HG03442 (cell line): ENCODE measurements around the gene MCF2.
"Not testable (repeated sequence)": the region's sequence is repeated elsewhere in the genome, so short reads cannot be mapped to it uniquely, and the experiment has no call there.

Experiments used
- ATAC-seq: cut with Tn5 transposase; IDR thresholded peaks from one replicate; pipeline ENCODE4 v1.9.1; 2021; ENCODE audit warnings: mild to moderate bottlenecking, moderate library complexity; ENCODE audit not compliant: unreplicated experiment

MCF2 gene, protein sequence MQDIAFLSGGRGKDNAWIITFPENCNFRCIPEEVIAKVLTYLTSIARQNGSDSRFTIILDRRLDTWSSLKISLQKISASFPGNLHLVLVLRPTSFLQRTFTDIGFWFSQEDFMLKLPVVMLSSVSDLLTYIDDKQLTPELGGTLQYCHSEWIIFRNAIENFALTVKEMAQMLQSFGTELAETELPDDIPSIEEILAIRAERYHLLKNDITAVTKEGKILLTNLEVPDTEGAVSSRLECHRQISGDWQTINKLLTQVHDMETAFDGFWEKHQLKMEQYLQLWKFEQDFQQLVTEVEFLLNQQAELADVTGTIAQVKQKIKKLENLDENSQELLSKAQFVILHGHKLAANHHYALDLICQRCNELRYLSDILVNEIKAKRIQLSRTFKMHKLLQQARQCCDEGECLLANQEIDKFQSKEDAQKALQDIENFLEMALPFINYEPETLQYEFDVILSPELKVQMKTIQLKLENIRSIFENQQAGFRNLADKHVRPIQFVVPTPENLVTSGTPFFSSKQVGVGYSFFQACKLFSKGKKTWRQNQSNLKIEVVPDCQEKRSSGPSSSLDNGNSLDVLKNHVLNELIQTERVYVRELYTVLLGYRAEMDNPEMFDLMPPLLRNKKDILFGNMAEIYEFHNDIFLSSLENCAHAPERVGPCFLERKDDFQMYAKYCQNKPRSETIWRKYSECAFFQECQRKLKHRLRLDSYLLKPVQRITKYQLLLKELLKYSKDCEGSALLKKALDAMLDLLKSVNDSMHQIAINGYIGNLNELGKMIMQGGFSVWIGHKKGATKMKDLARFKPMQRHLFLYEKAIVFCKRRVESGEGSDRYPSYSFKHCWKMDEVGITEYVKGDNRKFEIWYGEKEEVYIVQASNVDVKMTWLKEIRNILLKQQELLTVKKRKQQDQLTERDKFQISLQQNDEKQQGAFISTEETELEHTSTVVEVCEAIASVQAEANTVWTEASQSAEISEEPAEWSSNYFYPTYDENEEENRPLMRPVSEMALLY

DNA sequence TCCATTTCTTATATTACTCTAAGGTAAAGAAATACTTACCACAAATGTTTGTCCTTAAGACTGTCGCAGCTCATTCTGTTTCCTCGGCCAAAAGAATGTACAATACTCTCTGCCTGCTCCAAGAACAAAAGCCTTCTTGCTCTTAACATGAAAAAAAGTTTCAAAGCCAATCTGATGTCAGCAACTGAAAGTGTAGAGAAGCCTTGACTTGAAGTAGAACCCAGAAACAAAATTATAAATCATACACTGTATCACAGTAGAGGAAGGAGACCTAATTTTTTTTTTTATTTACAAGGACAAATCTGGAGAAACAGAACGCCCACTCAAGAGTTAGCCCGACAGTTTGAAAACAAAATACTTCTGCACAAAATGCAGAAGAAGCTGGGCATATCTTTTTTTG lies at the start of gene MCF2:
TSS of gene MCF2 (minus strand) at position 101 of the 400 bp plus-strand sequence. CDS start 56,423 bp downstream, outside the sequence.
- ATAC-seq = no peak

DNA sequence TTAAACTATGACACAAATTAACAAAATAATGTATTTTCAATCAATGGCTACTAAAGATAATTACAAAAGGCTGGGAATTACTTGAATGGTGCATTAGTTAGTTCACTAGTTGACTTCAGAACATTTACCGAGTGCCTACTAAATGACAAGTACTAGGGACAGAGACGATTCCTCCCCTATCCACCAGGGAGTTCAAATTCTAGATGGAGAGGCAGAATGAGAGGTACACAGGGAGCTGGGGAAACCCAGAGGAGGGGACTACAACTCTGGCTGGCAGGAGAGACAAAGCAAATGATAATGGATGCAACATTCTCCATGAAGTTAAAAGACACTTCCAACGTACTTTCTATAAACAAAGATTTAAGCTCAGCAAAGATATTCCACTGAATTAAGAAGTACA lies 43.1 kb upstream of the MCF2 start:
- ATAC-seq = no peak

DNA sequence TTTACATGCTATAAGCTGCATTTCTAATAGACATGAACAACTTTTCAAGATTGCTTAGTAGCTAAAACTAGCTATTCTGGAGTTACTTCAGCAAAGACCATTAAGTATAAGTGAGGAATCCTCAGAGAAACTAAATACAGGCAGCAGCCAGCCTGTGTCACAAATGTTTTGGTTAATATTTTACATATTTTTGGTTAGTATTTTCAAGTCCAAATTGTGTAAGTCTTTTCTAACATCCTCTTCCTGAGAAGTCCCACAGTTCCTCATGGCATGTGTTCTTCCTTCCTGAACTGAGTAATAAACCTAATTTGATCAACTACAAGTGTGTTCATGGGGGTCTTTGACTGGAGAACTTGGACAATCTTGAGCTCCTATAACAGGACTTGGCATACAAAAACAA lies 42.4 kb upstream of the MCF2 start:
- no peak for ATAC-seq

DNA sequence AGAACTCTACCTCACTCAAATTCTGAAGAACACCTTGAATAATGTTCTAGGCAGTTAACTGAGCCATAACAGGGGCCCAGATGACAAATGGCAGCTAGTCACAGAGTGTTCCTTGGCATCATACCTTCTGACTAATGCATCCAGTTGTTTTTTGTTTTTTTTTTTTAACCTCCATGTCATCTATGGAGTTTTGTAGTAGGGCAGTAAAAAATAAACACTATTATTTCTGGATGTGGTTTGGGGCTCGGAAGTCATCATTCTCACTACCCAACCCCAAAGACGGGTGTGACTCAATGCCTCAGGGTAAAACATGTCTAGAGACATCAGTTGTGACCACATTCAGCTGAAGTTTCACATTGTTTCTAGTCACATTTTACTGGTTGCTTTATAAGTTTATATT lies 31.2 kb upstream of the MCF2 start:
- ATAC-seq = peak; percentile 98

DNA sequence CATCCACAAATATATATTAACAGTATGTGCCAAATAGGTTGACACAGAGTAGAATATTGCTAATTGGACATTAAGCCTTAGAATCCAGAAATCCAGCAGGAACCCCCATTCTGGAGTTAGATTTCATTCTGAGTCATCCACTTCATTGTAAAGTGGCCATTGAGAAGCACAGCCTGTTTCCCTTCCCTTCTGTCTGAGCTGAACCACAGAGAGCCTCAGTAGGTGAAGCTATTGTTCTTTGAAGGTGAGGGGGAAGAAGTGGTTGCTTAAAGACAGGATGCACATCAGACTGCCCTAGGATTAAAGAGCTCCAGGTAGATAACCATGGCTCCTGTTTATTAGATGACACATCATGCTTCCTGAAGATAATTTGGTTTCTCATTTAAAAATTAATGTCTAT lies 30.6 kb upstream of the MCF2 start:
- ATAC-seq = peak; percentile 55

DNA sequence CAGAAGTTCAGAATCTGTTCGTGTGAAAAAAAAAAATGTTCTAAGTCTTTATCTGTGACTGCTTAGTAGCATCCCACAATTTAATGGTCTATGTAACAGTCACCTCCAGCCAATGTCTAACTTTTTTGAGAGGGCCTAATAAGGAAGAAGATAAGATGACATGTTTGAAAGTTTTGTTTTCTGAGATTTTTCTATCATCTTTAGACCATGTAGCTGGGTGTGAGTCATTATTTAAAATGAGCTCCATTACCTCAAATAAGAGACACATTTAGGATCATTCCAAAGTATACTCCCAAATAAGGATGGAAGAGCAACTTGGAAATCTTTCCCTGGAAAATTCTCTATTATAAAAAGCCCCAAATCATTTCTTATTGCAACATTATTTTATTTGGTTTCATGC lies 28.2 kb upstream of the MCF2 start:
- no peak for ATAC-seq

DNA sequence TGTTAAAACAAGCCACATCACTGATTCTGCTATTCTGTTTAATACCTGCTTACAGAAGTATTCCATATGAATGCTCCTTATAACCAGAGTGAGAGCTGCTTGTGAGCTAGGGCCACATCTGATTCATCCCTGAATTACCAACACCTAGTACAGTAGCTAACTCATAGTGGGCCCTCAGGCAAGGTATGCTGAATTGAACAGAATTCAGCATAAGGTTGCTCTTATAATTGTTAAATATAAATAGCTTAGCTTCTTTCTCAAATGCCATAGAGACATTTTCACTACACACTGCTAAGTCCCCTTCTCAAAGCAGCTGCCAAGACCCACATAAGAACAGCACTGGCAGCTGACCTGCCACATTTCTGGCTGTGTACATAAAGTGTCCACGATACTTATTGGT lies 27.0 kb upstream of the MCF2 start:
- no peak for ATAC-seq

DNA sequence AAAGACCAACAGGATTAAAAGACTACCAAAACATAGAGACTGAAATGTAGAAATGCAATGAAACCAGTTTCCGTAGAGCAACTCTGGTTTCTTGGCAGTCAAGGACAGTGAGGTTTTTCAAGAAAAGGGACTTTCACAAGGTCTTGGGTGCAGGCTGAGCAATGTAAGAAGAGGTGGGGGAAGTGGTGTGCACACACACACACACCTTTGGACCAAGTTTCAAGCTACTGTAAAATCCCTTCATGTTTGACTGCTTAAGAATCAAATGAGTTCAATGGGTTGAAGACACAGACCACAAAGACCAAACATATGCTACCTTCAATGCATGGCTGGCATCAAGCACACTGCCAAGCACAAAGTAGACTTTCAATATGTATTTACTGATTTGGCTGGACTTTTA lies 17.8 kb upstream of the MCF2 start:
- peak; percentile 93 for ATAC-seq

DNA sequence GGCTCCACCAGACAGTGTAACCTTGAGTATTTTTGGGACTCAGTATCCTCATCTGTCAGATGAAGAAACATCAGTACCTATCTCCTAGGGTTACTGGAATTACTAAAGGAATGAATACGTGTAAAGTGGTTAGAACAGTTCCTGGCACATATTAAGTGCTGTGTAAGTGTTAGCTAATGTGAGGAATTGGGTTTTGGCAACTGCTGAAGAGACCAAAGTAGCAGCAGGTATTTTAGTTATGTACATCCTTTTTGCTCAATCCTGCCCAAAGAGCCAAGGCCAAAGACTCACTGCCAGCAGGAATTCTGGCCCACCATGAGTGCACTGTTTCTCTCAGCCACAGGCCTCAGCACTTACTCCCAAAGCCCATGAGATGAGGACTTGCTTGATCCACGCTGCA lies 16.7 kb upstream of the MCF2 start:
- no peak for ATAC-seq

DNA sequence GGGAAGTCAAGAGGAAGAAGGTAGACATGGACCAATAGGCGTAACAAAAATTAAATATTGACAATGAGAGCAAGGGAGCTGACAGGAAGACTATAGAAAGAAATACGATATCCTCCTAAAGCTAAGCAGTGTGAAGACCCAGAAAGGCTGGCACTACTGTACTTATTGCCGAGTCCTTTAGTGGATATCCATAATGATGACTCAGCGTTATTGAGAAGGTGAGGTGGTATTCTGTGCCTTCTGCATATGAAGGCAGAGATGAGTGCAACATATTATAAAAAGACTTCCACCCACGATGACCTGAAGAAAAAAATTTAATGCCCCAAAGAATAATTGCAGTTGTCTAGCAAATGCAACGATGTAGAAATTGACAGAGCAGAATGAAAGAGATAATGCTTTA lies 13.0 kb upstream of the MCF2 start:
- ATAC-seq = no peak

DNA sequence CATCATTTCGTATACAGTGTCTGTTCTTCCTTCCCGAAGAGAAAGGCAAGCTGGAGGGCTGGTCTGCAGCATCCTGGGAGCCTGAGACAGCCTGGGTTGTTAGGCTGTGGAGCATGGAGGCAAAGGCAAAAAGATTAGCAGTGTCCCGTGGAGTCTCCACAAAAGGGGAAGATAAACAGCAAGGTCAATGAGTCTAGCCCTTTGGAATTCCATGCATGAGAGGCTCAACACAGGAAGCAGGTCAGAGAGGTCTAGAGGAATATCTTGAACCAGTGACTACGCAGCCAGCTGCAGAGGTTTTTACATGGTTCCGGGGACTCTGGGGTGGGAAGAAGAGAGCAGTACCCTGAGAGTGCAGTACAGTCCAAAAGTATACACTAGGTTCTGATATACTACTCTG lies 12.2 kb upstream of the MCF2 start:
- no peak for ATAC-seq

DNA sequence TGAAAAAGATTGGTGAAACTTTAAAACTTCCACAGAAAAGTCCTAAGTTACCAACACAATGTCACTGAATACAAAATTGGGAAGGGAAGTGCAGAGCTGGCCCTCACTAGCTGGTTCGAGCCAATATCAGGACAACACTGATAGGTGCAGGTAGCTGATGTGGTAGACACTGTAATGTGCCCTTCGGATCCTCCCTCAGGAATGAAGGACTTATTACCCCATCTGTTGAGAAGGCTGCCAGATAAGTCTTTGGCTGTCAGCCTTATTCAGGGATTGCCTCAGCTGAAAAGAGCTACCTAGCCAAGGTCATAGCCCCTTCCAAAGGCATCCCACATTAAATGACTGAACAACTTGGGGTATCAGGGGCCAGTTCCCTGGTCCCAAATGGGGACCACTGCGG lies 5.3 kb downstream of the MCF2 start:
- no peak for ATAC-seq

DNA sequence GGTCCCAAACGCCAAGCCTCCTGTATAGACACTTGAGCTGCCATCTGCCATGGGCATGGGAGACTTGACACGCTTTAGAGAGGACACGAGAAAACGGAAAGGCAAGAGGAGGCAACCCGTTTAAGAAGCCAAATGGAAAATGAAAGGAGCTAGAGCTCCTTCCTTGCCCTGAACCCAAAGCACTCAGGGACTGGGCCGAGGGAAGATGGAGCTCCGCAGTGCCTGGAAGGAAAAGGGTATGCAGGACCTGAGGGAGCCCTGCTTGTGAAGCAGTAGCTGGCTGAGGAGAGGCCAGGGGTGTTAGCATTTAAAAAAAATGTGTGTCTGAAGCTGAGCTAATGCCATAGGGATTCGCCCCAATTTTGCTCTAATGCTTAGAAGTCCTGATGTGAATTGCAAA lies 15.1 kb downstream of the MCF2 start:
- no peak for ATAC-seq

DNA sequence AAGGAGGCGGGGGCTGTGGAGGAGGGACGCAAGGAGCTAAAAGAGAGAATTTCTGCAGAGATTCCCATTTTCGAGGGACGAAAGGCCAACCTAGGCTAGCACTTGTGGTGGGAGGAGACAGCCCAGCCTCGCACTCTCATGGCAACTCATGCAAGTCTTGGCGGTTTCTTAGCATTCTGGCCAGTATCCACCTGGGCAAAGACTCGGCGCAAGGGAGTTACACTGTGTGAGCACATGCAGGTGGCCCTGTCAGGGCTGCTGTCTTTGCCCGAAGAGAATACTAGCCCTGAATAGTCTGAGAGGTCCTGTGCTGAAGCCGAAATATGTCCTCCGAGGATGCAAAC lies 15.5 kb downstream of the MCF2 start:
- ATAC-seq = no peak

DNA sequence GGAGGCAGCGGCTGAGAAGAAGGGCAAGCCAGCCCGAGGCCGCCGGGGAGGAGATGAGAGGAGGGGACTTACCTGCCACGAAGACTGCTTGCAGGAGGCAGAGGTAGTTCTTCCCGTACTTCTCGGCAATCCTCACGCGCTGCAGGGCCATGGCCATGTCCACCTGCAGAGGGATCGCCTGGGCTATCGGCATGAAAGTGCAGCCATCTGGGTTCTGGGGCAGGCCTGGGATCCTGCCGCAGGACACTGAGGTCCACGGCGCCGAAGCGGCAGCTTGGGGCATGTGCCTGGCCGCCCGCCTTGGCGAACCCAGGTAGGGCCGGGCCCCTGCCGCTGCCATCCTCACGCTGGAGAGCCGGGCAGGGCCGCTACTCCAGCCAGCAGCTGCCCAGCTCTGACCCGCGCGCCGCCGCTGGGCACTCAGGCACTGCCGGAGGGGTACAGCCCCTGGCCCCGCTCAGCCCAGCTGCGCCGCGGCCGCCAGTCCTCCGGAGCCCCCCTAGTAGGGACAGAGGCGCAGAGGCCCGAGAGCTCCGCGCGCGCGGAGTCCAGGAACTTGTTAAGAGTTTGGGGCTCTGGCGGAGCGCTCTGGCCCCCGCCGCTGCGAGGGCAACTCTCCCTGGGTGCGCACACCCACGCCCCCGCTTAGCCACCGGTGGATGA lies 16.0 kb downstream of the MCF2 start:
- no peak for ATAC-seq

DNA sequence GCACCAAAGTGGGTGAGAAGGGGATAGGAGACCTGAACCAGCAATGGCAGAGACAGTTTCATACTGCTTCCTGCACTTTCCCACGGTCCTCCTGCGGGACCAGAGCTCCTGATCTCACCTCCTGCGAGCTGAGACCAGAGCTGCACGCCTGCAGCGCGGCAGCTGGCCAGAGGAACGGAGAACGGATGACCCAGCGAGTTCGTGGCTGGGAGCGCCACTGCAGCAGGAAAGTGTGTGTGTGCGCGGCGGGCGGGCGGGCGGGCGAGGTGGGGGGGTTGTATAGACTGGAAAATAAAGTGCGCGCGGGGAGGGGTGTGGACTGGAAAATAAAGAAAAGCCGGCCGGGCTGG lies 16.5 kb downstream of the MCF2 start:
- ATAC-seq = no peak

DNA sequence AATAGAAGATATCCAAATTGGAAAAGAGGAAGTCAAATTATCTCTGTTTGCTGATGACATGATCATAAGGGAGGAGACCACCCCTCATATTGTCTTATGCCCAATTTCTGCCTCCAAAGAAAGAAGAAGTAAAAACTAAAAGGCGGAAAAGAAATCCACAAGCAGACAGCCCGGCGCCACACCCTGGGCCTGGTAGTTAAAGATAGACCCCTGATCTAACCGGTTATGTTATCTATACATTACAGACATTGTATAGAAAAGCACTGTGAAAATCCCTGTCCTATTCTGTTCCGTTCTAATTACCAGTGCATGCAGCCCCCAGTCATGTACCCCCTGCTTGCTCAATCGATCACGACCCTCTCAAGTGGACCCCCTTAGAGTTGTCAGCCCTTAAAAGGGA lies 22.8 kb downstream of the MCF2 start:
- ATAC-seq = not testable (repeated sequence)

DNA sequence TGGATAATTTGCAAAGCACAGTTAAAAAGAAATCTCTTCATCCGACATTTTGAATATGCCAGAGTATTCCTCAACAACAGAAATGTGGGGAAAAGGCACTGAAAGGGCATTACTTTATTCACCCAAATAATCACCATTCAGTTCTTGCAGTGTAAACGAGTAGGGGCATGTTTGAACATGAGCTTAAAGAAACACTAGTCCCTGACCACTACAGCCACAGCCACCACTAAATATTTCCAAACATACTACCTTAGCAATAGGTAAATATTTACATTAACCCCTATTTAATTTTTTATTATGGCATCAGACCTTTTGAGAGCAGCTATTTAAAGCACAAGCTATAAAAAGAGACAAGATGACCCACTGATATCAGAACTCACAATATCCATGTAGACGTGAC lies 27.6 kb downstream of the MCF2 start:
- no peak for ATAC-seq

DNA sequence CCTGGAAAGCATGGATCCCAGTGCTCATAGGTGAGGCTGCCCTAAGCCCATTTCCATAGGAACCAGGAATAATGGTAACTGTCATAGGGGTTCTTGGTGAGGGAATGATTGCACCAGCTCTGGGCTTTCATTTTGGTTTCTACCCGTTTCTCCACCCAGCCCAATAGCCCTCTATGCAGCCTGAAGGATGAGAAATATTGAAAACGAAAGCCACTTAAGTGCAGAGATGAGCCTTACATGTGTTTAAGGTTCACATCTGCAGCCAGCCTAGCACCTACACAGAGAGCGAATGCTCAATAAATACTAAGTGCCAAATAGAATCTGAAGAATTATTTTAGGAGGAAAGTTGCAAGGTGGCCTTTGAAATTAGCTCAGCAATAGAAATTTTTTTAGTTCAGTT lies 60.4 kb downstream of the MCF2 start:
- ATAC-seq = peak; percentile 77

DNA sequence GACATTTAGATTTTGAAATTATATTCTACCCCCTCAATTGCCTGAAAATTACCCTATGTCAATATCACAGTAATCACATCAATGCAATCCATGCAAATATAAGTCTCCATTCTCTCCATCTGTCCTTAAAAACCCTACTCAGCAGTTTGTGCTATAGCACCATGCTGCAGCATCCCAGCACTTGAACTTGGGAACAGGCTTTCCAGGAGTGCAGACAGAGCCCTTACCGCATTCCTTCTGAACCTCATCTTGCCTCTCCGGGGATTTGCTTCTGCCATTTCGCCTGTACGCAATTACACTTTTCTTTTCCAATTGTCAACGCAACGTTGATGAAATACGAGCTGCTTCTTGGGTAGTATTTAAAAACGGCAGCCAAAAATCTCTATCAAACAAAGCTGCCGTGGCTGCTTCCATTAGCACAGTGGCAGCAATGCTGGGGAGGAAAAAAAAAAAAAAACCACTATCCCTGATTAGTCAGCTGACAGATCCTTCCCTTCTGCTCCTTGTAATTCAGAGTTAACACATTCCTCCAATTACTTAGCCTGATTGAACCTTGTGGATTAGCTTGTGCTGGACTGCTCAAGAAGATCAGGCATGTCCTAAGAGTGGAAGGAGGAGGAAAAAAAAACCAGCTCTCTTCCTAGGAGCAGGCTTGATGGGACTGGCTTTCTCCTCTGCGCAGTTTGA lies 65.6 kb downstream of the MCF2 start:
- no peak for ATAC-seq

DNA sequence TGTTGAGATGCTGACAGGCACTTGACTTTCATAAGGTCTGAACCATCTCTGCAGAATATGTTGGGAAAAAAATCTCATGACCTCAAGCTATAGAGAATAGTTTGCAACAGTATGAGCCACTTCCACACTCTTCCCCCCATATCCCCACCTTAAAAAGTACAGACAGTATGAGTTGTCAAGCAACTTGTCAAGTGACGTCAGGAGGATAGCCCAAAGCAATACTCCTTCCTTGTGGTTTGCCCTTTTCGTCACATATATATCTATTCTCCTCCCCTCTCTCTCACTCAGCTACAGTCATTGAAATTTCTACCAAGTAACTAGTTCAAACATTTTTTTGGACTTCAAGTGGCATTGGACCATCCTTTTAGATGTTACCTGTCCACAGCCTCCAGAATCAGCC lies 67.7 kb downstream of the MCF2 start:
- no peak for ATAC-seq
